ENCODE data around the gene STRIP1. TPM values are rescaled to one million over a fixed set of nuclear protein-coding genes. Genes with fewer than 3 reads are reported as not detected.
A peak's percentile ranks its signal among the peaks of the same experiment; 100 is the strongest.

The STRIP1 gene
- total RNA-seq, 2 donors from 2014 or later = 64.9 to 66.1 TPM

- peak; percentile 63 for DNase-seq
- Histone ChIP-seq H3K27me3 (ENCODE audit: control insufficient read depth, insufficient read depth, low read length, poor library complexity, severe bottlenecking) (peaks cover 87% of the 10 kb centered on the region), H3K27ac (ENCODE audit: low read depth, low read length) (no peak overlapping the region), H3K9ac (ENCODE audit: extremely low read depth, low read length, poor library complexity, severe bottlenecking) (no peak overlapping the region), H3K4me3 (ENCODE audit: low read length) (peak overlapping the region; percentile 66), H3K4me1 (ENCODE audit: control insufficient read depth, insufficient read depth, low read length) (peaks cover 9% of the 10 kb centered on the region), H3K36me3 (ENCODE audit: control insufficient read depth, insufficient read depth, low read length) (no peaks in the 10 kb centered on the region), H3K9me3 (ENCODE audit: control insufficient read depth, low read length) (no peaks in the 10 kb centered on the region)
- no peak overlapping the region for H3K27ac Mint-ChIP-seq
- WGBS, 2 experiments (ENCODE audit: insufficient coverage in 1 of 2, insufficient read length in 1 of 2) = 2 to 4% methylated on average over 26 to 72 of the region's 72 CpGs
- H3K4me1 Mint-ChIP-seq = peaks cover 13% of the 10 kb centered on the region
- no peak for TF ChIP-seq CTCF (conservative IDR thresholded peaks at IDR 0.05)
- no peaks in the 10 kb centered on the region for H3K36me3 Mint-ChIP-seq (ENCODE audit: low read depth)
- H3K4me3 Mint-ChIP-seq = peak overlapping the region; percentile 43
- H3K9me3 Mint-ChIP-seq = no peaks in the 10 kb centered on the region
- H3K27me3 Mint-ChIP-seq (ENCODE audit: insufficient read depth) = peaks cover 84% of the 10 kb centered on the region
Measured at GRCh38 chr1:110084227-110085078, 50.0 kb downstream of the STRIP1 start.

GRCh38 chr1:110085671-110086070 lies 51.2 kb downstream of the STRIP1 start:
- Mint-ChIP-seq H3K27ac (no peak overlapping the region), H3K9me3 (no peaks in the 10 kb centered on the region), H3K4me1 (peaks cover 16% of the 10 kb centered on the region), H3K36me3 (ENCODE audit: low read depth) (no peaks in the 10 kb centered on the region), H3K27me3 (ENCODE audit: insufficient read depth) (peaks cover 80% of the 10 kb centered on the region), H3K4me3 (no peak overlapping the region)
- 24 to 45% methylated on average over 3 to 5 of the region's 5 CpGs for WGBS, 2 experiments (ENCODE audit: insufficient coverage in 1 of 2, insufficient read length in 1 of 2)
- Histone ChIP-seq H3K36me3 (ENCODE audit: control insufficient read depth, insufficient read depth, low read length) (no peaks in the 10 kb centered on the region), H3K27ac (ENCODE audit: low read depth, low read length) (no peak overlapping the region), H3K9ac (ENCODE audit: extremely low read depth, low read length, poor library complexity, severe bottlenecking) (no peak overlapping the region), H3K4me3 (ENCODE audit: low read length) (no peak overlapping the region), H3K4me1 (ENCODE audit: control insufficient read depth, insufficient read depth, low read length) (peaks cover 13% of the 10 kb centered on the region), H3K27me3 (ENCODE audit: control insufficient read depth, insufficient read depth, low read length, poor library complexity, severe bottlenecking) (peaks cover 87% of the 10 kb centered on the region), H3K9me3 (ENCODE audit: control insufficient read depth, low read length) (no peaks in the 10 kb centered on the region)
- no peak for TF ChIP-seq CTCF (conservative IDR thresholded peaks at IDR 0.05)
- no peak for DNase-seq

- Mint-ChIP-seq H3K4me1 (peaks cover 16% of the 10 kb centered on the region), H3K36me3 (ENCODE audit: low read depth) (no peaks in the 10 kb centered on the region), H3K4me3 (no peak overlapping the region), H3K27ac (no peak overlapping the region), H3K27me3 (ENCODE audit: insufficient read depth) (peaks cover 77% of the 10 kb centered on the region), H3K9me3 (no peaks in the 10 kb centered on the region)
- no peak overlapping the region for H3K27ac ChIP-seq (ENCODE audit: low read depth, low read length)
- no peak overlapping the region for H3K4me3 ChIP-seq (ENCODE audit: low read length)
- WGBS, 2 experiments (ENCODE audit: insufficient coverage in 1 of 2, insufficient read length in 1 of 2) = 44 to 77% methylated on average over 2 to 4 of the region's 4 CpGs
- peaks cover 87% of the 10 kb centered on the region for H3K27me3 ChIP-seq (ENCODE audit: control insufficient read depth, insufficient read depth, low read length, poor library complexity, severe bottlenecking)
- peaks cover 13% of the 10 kb centered on the region for H3K4me1 ChIP-seq (ENCODE audit: control insufficient read depth, insufficient read depth, low read length)
- TF ChIP-seq CTCF (conservative IDR thresholded peaks at IDR 0.05) = no peak
- no peak for DNase-seq
- no peaks in the 10 kb centered on the region for H3K9me3 ChIP-seq (ENCODE audit: control insufficient read depth, low read length)
- H3K9ac ChIP-seq (ENCODE audit: extremely low read depth, low read length, poor library complexity, severe bottlenecking) = no peak overlapping the region
- no peaks in the 10 kb centered on the region for H3K36me3 ChIP-seq (ENCODE audit: control insufficient read depth, insufficient read depth, low read length)
Measured at GRCh38 chr1:110086961-110087360, 52.5 kb downstream of the STRIP1 start.

All from endodermal cell (in vitro differentiated cells).